Stimulated activated naive B cell treated with anti-CD40 and anti-IgM and Interleukin-4, amounts not matched to agents 10 μg/mL and 1 μg/mL and 100 μg/mL, for 72 hours (primary cell): ENCODE results near the gene SRRM4.

Experiments used
- ATAC-seq, 2 donors: fragments of 150-1000 bp; cut with Tn5 transposase; replicated peaks; 2 replicates each; pipeline ENCODE4 v1.10.0; 2021; ENCODE audit warnings: moderate library complexity in 1 of 2
- DNase-seq: peaks from one replicate; pipeline ENCODE4 v3.0.0; 2021
- H3K27ac Mint-ChIP-seq: one replicate; pipeline ENCODE4 v1.8.0; 2022; ENCODE audit warnings: mild to moderate bottlenecking, mixed read lengths
- H3K27me3 Mint-ChIP-seq, 2 donors: one replicate each; pipeline ENCODE4 v1.8.0; 2022; ENCODE audit warnings: mixed read lengths in 2 of 2
- H3K36me3 Mint-ChIP-seq, 2 donors: one replicate each; pipeline ENCODE4 v1.8.0; 2022; ENCODE audit warnings: mixed read lengths in 2 of 2, mild to moderate bottlenecking in 1 of 2
- H3K4me1 Mint-ChIP-seq, 2 donors: one replicate each; pipeline ENCODE4 v1.8.0; 2022; ENCODE audit warnings: mixed read lengths in 2 of 2, mild to moderate bottlenecking in 1 of 2
- H3K4me3 Mint-ChIP-seq, 2 donors: one replicate each; pipeline ENCODE4 v1.8.0; 2022; ENCODE audit warnings: mild to moderate bottlenecking in 2 of 2, mixed read lengths in 2 of 2, moderate library complexity in 1 of 2
- H3K9me3 Mint-ChIP-seq, 2 donors: one replicate each; pipeline ENCODE4 v1.8.0; 2022; ENCODE audit warnings: mixed read lengths in 2 of 2, mild to moderate bottlenecking in 1 of 2

The SRRM4 gene

DNA sequence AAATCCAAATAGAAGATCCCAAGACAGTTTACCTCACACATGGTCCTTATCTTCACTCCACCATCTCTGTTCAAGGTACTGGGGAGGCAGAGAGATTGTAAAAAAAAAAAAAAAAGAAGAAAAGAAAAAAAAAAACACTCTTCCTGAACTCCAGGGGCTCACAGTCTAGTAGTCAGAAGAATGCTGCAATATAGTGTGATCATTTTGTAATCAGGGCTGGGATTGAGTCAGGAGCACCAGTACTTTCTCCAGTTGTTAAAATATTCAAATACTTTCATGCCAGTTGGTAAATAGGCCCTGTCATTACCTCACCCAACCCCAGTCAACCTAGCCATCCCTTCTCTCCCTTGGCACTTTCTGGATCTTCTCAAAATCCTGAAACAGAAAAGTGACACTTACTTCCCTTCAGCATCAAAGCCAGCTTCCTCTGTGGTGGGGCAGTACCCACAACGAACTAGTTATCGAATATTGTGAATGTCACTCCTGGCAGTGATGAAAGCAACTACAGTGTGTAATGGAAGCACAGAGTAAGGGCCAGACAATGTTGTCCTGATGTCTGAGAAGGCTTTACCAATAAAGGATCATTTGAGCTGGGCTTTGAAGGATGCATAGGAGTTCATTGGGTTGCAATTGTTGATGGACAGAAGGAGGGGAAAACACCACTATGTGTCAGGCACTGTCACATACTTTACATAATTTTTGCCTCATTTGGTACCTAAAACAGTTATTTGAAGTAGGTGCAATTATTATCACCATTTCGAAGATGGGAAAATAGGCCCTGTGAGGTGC lies 153.1 kb downstream of the SRRM4 start:
- Mint-ChIP-seq H3K27me3 (peaks cover 0 to 5% of the 10 kb centered on the region in 2 donors), H3K36me3 (no peaks in the 10 kb centered on the region), H3K27ac (no peak overlapping the region), H3K4me1 (no peaks in the 10 kb centered on the region), H3K4me3 (no peak overlapping the region), H3K9me3 (peaks cover 12 to 20% of the 10 kb centered on the region in 2 donors)
- no peak for DNase-seq
- no peak for ATAC-seq

DNA sequence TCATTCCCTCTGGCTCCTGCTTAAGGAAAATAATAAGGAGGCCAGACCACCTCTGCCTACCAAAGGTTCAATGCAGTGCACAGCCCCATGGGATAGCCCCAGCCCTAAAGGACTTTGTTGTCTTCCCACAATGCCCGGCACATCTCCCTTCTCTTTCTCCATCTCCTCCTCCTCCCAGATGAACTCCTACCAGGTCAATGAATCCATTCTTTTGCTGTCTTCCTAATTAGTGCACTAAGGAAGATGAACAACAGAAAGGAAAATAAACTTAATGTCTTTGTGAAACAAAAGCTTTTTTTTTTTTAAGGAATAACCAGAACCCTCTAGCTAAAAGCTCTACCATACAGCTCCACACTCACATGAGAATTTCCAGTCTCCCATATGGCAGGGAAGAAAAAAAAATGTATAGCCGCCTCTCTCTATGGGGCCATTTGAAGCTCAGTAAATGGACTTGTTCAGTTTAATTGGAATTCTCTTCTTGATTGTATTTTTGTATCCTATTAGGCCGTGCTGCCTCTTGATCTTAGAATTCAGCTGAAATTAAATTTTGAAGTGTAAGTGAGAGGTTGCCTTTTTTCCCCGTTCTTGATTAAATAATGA lies 155.6 kb downstream of the SRRM4 start:
- DNase-seq: no peak
- no peaks in the 10 kb centered on the region for H3K4me1 Mint-ChIP-seq
- H3K27ac Mint-ChIP-seq: no peak overlapping the region
- no peak for ATAC-seq
- H3K36me3 Mint-ChIP-seq: no peaks in the 10 kb centered on the region
- no peak overlapping the region for H3K4me3 Mint-ChIP-seq
- H3K9me3 Mint-ChIP-seq: peaks cover 4 to 11% of the 10 kb centered on the region in 2 donors
- H3K27me3 Mint-ChIP-seq: peaks cover 3 to 5% of the 10 kb centered on the region in 2 donors

DNA sequence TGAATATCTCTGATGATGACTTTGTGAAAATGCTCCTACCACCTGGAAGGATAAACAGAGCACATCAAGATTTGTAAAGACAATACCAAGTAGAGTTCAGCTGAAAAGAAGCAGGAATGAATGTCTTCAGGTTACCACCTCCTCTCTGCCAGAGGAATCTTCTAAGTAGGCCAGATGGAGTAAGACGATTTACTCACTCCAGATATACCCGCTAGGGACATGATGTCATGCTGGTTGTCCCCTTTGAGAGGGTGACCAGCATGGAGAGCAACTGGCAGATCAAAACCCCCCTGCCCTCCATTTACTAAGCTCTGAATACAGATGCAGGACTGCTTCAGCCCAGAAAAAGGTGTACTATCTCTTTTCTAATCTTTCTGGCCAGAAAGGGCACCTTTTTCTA lies 158.1 kb downstream of the SRRM4 start:
- Mint-ChIP-seq H3K27ac (no peak overlapping the region), H3K9me3 (peaks cover 4% of the 10 kb centered on the region in 2 donors), H3K4me3 (no peak overlapping the region), H3K36me3 (no peaks in the 10 kb centered on the region), H3K4me1 (no peaks in the 10 kb centered on the region), H3K27me3 (peaks cover 10 to 13% of the 10 kb centered on the region in 2 donors)
- DNase-seq (no peak), ATAC-seq (no peak)

DNA sequence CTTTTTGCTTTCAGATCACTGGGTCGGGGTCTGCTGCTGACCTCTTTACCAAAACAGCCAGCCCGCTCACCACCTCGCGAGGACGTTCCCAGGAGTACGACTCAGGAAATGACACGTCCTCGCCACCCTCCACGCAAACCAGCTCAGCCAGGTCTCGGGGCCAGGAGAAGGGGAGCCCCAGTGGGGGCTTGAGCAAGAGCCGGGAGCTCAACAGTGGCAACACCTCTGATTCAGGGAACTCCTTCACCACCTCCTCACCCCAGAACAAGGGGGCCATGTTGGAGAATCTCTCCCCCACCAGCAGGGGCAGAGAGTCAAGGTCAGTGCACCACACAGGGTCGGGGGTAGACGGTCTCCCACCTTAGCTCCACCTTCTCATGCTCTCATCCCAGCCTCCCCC lies 164.0 kb downstream of the SRRM4 start:
- Mint-ChIP-seq H3K36me3 (no peaks in the 10 kb centered on the region), H3K27ac (no peak overlapping the region), H3K4me1 (no peaks in the 10 kb centered on the region)

DNA sequence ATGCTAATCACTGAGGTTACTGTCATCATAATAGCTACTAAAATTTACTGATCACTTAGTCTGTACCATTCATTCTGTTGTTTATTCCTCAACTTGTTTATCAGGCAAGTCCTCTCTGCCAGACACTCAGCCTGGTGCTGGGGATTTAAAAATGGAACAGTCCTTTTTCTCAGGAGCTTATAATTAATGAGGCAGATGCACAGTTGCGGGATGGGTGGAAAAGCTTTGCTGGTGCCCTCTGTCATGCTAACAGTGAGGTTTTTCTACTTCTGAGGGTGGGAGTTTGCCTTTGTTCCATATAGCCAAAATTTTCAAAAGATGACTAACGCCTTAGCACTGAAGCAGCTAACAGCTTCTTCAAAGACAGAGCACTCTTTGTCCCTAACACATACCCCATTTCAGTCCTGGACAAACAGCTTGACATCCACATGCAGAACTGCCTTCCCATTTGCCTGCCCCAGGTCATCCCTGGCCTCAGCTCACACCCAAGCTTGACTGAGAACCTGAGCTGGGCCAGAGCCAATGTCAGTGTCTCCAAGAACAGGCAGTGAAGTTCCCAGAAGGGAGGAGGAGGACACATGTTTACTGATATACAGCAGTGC lies 166.6 kb downstream of the SRRM4 start:
- ATAC-seq: no peak

More for the DNA sequence above, 164.0 kb downstream of the SRRM4 start:
- Mint-ChIP-seq H3K27me3 (peaks cover 16 to 27% of the 10 kb centered on the region in 2 donors), H3K9me3 (peaks cover 4 to 5% of the 10 kb centered on the region in 2 donors), H3K4me3 (no peak overlapping the region)
- no peak for DNase-seq
- ATAC-seq: no peak

DNA sequence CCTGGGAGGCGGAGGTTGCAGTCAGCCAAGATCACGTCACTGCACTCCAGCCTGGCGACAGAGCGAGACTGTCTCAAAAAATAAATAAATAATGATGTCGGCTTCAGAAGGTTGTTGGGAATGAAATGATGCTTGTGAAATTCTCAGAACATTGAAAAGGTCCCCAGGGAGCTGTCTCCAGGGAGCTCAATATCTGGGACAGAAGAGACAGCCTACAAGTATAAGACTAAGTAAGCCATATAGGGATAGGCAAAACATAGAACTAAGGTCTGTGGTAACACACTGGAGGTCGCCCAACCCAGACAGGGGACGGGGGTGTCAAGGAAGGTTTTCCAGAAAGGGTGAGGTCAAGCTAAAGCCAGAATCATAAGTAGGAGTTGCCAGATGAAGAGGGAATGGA lies 167.9 kb downstream of the SRRM4 start:
- peaks cover 9 to 18% of the 10 kb centered on the region in 2 donors for H3K9me3 Mint-ChIP-seq
- ATAC-seq: no peak

More for the DNA sequence above, 166.6 kb downstream of the SRRM4 start:
- Mint-ChIP-seq H3K36me3 (no peaks in the 10 kb centered on the region), H3K27ac (no peak overlapping the region), H3K4me1 (no peaks in the 10 kb centered on the region), H3K4me3 (no peak overlapping the region), H3K9me3 (peaks cover 3 to 11% of the 10 kb centered on the region in 2 donors), H3K27me3 (peaks cover 19 to 50% of the 10 kb centered on the region in 2 donors)
- no peak for DNase-seq

DNA sequence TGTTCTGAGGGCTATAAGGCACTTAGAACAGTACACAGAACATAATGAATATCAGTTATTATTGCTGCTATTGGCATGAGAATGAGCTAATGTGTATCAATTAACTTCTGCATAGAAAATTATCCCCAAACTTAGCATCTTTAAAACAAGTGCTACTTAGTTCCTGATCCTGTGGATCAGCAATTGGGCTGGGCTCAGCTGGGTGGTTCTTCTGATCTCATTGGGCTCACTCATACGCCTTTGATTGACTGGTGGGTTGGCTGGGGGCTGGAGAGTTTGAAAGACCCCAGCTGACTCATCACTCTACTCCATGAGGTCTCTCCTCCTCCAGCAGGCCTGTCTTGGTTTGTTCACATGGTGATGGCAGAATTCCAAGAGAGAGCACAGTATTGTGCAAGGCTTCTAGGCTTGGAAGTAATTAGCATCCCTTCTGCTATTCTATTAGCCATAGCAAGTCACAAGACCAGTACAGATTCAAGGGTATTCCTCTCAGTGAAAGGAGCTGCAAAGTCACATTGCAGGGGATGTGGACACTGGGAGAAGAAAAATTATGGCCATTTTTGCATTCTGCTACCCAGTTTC lies 170.2 kb downstream of the SRRM4 start:
- H3K4me1 Mint-ChIP-seq: peaks cover 7 to 9% of the 10 kb centered on the region in 2 donors
- peaks cover 18 to 46% of the 10 kb centered on the region in 2 donors for H3K27me3 Mint-ChIP-seq
- no peak overlapping the region for H3K27ac Mint-ChIP-seq
- ATAC-seq: no peak
- DNase-seq: no peak
- H3K9me3 Mint-ChIP-seq: peaks cover 9 to 17% of the 10 kb centered on the region in 2 donors
- no peak overlapping the region for H3K4me3 Mint-ChIP-seq
- H3K36me3 Mint-ChIP-seq: peaks cover 4 to 8% of the 10 kb centered on the region in 2 donors

More for the DNA sequence above, 167.9 kb downstream of the SRRM4 start:
- Mint-ChIP-seq H3K4me1 (peaks cover 7 to 9% of the 10 kb centered on the region in 2 donors), H3K36me3 (peaks cover 4 to 8% of the 10 kb centered on the region in 2 donors), H3K27me3 (peaks cover 26 to 58% of the 10 kb centered on the region in 2 donors), H3K27ac (no peak overlapping the region), H3K4me3 (no peak overlapping the region)
- no peak for DNase-seq

DNA sequence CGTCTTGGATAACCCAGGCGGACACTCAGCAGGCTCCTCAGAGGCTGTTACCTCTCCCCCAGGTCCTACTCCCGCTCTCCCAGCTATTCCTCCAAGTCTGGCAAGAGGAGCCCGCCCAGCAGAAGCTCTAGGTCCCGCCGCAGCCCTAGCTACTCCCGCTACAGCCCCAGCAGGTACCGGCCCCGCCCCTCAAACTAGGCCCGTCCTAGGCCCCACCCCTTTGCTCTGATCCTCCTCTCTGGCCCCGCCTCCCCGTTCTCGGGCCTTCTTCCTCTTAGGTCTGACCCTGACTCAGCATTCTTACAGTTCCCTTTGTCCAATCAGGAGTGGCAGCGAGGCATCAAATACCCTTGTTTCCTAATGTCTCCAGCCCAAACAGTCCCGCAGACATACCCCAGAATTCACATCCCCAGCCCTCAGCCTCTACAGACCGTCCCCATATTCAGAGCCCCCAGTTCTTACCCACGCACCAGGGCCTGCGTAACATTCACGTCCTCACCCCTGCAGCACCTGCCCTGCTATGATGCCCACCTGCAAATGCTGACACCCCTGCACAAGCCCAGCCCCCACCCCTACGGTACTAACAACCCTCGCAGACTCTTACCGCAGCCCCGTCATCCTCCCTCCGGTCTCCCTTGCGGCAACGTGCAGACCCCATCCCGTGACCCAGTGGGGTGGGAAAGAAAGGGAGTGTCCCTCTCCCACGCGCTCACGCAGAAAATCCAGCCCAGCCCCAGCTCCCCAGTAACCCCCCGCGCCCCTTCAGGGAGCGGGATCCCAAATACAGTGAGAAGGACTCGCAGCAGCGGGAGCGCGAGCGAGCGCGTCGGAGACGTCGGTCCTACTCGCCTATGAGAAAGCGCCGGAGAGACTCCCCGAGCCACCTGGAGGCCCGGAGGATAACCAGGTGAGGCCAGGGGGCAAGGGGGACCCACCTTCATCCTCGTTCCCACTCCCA lies 172.4 kb downstream of the SRRM4 start:
- ATAC-seq (peak; percentile 58 to 71), DNase-seq (peak; percentile 10)
- Mint-ChIP-seq H3K4me3 (peak overlapping the region in 1 of 2 donors; percentile 37), H3K4me1 (peaks cover 7 to 9% of the 10 kb centered on the region in 2 donors), H3K9me3 (peaks cover 9 to 20% of the 10 kb centered on the region in 2 donors), H3K27me3 (peaks cover 18 to 46% of the 10 kb centered on the region in 2 donors), H3K27ac (no peak overlapping the region), H3K36me3 (peaks cover 4 to 8% of the 10 kb centered on the region in 2 donors)

DNA sequence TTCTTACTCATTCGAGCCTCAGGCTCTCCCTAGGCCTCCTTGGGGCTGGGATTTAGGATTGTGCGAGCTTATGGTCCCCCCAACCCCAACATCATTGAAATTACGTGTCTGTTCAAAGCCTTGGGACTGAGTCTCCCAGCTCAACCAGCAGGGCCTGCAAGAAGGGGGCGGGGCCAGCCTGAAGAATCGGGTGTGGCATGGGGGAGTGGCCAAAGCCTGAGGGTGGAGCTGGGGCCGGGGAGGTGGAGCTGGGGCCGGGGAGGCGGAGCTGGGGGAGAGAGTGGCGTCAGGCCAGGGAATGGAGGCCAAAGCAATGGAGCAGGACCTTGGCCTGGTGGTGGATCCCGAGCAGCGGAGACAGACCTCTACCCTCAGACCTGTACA lies 173.1 kb downstream of the SRRM4 start:
- Mint-ChIP-seq H3K4me3 (no peak overlapping the region), H3K9me3 (peaks cover 9 to 18% of the 10 kb centered on the region in 2 donors), H3K27ac (no peak overlapping the region), H3K27me3 (peaks cover 18 to 44% of the 10 kb centered on the region in 2 donors), H3K36me3 (peaks cover 4 to 8% of the 10 kb centered on the region in 2 donors), H3K4me1 (peaks cover 7 to 9% of the 10 kb centered on the region in 2 donors)
- DNase-seq: no peak
- ATAC-seq: no peak

DNA sequence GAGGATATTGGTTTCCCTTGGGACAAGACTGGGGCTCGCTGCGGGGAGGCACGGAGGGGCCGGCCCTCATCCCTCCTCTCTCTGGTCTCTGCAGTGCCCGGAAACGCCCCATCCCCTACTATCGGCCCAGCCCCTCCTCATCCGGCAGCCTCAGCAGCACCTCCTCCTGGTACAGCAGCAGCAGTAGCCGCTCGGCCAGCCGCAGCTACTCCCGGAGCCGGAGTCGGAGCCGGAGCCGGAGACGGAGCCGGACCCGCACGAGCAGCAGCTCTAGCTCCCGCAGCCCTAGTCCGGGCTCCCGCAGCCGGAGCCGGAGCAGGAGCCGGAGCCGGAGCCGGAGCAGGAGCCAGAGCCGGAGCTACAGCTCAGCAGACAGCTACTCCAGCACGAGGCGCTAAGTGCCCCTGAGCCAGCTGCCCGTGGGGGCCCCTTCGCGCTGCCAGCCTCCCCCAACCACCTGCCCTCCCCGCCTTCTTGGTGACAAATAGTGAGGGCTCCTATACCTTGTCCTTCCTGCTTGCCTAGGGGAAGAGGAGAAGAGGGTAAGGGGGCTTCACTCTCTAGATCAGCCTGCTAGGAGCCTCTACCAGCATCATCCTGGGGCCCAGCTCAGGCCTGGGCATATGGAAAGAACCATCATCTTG lies 175.2 kb downstream of the SRRM4 start:
- no peak for ATAC-seq
- Mint-ChIP-seq H3K36me3 (peaks cover 4 to 8% of the 10 kb centered on the region in 2 donors), H3K9me3 (peaks cover 9 to 13% of the 10 kb centered on the region in 2 donors), H3K27me3 (peaks cover 17 to 32% of the 10 kb centered on the region in 2 donors), H3K27ac (no peak overlapping the region), H3K4me1 (peaks cover 7 to 9% of the 10 kb centered on the region in 2 donors), H3K4me3 (no peak overlapping the region)
- no peak for DNase-seq

DNA sequence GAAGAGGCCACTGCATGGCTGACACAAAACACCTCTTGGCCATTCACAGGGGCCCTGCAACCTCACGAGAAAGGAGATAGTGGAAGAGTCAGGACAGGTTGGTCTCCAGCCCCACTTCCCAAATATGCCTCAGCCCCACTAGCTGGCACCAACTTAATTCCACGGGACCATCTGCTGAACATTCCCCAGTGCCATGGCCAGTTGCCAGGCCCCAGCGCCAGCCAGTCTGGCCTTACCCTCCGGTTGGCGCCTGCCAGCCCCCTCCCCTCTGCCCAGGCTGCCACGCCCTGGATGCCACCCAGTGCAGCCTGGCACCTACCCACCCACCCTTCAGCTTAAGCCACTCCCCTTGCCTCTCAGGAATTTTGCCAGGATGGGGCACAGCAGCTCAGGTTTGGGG lies 176.2 kb downstream of the SRRM4 start:
- ATAC-seq: no peak
- Mint-ChIP-seq H3K27me3 (peaks cover 13 to 22% of the 10 kb centered on the region in 2 donors), H3K36me3 (peaks cover 4 to 8% of the 10 kb centered on the region in 2 donors), H3K27ac (no peak overlapping the region), H3K4me1 (peaks cover 7 to 9% of the 10 kb centered on the region in 2 donors), H3K4me3 (no peak overlapping the region), H3K9me3 (peaks cover 7 to 10% of the 10 kb centered on the region in 2 donors)
- DNase-seq: no peak

DNA sequence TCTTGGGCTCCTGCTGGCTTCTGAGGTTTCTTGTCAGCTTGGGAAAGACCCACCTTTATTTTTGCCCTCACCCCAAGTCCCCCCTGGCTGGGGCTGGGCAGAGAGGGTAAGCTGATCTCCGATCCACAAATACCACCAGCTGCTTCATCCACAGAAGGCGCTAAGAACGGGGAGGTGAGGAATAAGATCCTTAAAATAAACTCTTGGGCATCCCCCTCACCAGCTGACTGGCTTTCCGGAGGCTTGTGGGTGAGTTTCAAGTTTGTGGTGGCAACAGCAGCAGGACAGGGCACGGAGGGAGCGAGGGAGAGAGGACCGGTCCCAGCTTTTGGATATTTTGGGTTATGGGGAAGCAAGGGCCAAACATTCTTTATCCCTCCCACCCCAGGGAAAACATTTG lies 176.6 kb downstream of the SRRM4 start:
- H3K36me3 Mint-ChIP-seq: peaks cover 4 to 8% of the 10 kb centered on the region in 2 donors
- H3K9me3 Mint-ChIP-seq: peaks cover 6 to 10% of the 10 kb centered on the region in 2 donors
- H3K27ac Mint-ChIP-seq: no peak overlapping the region
- peaks cover 12 to 18% of the 10 kb centered on the region in 2 donors for H3K27me3 Mint-ChIP-seq
- DNase-seq: no peak
- H3K4me1 Mint-ChIP-seq: peaks cover 7 to 9% of the 10 kb centered on the region in 2 donors
- no peak overlapping the region for H3K4me3 Mint-ChIP-seq
- ATAC-seq: no peak

DNA sequence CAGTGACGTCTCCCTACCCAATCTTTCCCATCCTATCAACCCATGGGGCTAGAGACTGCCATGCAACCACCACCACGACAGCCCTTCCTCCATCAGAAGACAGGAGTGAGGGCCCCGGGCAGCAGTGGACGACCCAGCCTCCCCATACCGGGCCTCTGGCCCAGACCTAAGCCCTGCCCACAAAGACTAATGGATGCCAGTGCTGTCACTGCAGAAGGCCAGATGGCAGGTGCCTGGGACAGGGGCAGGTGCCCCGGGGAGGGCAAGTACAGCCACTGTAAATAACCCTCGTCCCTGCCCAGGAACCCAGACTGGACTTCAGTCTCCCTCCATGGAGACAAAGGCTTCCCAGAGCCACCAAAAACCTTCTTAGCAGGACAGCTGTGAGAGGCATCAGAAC lies 177.1 kb downstream of the SRRM4 start:
- DNase-seq: no peak
- H3K9me3 Mint-ChIP-seq: peaks cover 5 to 9% of the 10 kb centered on the region in 2 donors

More for the DNA sequence above, 177.1 kb downstream of the SRRM4 start:
- peaks cover 6 to 8% of the 10 kb centered on the region in 2 donors for H3K4me1 Mint-ChIP-seq
- H3K27ac Mint-ChIP-seq: no peak overlapping the region
- ATAC-seq: no peak
- peaks cover 4 to 6% of the 10 kb centered on the region in 2 donors for H3K36me3 Mint-ChIP-seq
- H3K27me3 Mint-ChIP-seq: peaks cover 7 to 14% of the 10 kb centered on the region in 2 donors
- H3K4me3 Mint-ChIP-seq: no peak overlapping the region
